ENCODE data around the gene CDT1. TPM values are rescaled to one million over a fixed set of nuclear protein-coding genes. Genes with fewer than 3 reads are reported as not detected.

The CDT1 gene
- total RNA-seq, 1 donor: 7.8 TPM

DNA sequence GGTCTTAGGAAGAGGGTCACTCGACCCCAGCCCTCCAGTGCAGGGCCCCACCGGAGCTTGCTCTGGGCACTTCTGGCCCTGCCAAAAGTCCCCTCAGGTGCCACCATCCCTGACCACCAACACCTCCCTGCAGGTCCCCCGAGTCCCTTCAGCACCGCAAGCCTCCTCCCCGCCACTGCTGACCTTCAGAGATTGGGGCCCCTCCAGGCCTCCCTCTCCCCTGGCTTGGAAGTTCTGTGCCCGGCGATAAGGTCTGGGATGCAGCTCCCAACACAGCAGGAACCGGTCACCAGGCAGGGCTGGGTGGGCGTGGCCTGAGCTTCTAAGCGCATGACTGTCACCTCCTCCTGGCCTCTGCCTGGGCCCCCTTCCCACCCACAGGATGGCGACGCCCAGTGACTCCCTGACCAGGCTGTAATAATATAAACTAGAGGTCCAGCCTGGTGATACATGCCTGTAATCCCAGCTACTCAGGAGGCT is 29.7 kb upstream of the CDT1 start:
- TF ChIP-seq, protein P1, sequence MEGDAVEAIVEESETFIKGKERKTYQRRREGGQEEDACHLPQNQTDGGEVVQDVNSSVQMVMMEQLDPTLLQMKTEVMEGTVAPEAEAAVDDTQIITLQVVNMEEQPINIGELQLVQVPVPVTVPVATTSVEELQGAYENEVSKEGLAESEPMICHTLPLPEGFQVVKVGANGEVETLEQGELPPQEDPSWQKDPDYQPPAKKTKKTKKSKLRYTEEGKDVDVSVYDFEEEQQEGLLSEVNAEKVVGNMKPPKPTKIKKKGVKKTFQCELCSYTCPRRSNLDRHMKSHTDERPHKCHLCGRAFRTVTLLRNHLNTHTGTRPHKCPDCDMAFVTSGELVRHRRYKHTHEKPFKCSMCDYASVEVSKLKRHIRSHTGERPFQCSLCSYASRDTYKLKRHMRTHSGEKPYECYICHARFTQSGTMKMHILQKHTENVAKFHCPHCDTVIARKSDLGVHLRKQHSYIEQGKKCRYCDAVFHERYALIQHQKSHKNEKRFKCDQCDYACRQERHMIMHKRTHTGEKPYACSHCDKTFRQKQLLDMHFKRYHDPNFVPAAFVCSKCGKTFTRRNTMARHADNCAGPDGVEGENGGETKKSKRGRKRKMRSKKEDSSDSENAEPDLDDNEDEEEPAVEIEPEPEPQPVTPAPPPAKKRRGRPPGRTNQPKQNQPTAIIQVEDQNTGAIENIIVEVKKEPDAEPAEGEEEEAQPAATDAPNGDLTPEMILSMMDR (IDR thresholded peaks at IDR 0.05; ENCODE audit: insufficient read depth, low read depth, low read length): no peak
- peak; percentile 87 for DNase-seq (ENCODE audit: low read depth)
- peak overlapping the region; percentile 35 for H3K4me3 ChIP-seq (ENCODE audit: low read depth, low read length)

DNA sequence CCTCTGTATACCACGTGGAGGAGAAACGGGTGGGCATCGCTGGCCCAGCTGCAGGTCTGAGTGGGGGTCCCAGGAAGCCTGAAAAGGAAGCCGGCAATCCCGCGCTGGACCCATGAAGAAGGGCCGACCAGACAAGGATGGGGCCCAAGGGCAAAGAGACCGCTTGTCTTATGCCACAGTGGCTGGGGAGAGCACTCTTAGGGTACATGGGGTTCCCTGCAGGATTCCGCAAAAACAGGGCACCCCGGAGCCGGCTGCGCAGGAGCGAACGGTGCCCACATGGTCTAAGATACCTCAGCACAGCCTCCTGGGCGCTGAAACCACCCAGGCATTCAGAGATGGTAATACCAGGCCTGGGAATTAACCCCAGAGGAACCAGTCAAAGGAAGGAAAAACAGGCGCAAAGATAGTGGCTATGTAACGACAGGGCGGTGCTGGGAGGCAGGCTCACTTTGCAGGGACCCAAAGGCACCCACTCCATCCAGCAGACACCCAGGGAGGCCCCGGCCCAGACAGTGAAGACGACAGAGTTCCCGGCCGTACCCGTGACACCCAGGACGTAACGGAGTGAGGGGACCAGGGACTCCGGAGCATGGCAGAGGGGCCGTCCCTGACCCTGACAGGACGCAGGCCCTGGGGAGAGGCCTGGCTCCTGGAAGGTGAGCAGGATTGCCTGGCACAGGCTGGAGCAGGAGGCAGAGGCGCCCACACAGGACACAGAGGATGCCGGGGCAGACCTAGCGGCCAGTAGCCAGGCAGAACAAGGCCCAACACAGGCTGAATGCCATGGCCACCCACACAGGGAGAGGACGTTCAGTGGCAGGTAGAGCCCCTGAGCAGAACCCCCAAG is 28.8 kb upstream of the CDT1 start:
- DNase-seq (ENCODE audit: low read depth): no peak
- no peak overlapping the region for H3K4me3 ChIP-seq (ENCODE audit: low read depth, low read length)
- TF ChIP-seq, protein P1 (IDR thresholded peaks at IDR 0.05; ENCODE audit: insufficient read depth, low read depth, low read length): no peak

- no peak overlapping the region for H3K4me3 ChIP-seq (ENCODE audit: low read depth, low read length)
- TF ChIP-seq, protein P1 (IDR thresholded peaks at IDR 0.05; ENCODE audit: insufficient read depth, low read depth, low read length): no peak
- no peak for DNase-seq (ENCODE audit: low read depth)
Measured at GRCh38 chr16:88775825-88776224, 27.8 kb upstream of the CDT1 start.

DNA sequence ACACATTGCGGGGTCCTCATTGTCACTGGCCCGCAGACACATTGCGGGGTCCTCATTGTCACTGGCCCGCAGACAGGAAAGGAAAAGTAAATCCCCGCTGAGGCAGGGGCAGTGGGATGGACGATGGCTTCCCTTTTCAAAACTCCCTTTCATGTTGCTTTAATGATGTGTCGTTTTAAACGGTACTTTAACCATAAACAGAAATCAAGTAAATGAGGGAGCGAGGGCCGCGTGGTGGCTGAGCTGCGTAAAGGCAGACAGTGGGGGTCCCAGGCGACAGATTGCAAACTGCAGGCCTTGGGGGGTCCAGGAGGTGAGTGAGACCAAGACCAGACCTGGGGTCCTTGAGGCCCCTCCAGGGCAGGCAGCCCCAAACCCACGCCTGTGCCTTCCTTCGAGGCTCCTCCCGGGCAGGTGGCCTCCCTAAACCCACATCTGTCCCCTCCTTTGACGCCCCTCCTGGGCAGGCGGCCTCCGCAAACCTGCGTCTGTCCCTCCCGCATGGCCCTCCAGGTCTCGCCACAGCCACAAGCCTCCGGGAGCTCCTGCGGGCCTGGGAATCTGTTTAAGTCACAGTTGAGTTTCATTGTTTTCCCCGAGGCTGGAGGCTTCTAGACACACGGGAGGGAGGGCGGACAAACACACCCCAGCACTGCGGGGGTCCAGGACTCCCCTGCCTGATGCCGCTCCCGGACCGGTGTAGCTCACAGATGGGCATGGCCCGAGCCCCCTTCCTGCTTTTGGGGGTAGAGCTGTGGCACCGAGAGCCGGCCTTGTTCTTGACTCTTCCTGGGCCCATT is 25.9 kb upstream of the CDT1 start:
- TF ChIP-seq, protein P1 (IDR thresholded peaks at IDR 0.05; ENCODE audit: insufficient read depth, low read depth, low read length): no peak
- DNase-seq (ENCODE audit: low read depth): no peak

DNA sequence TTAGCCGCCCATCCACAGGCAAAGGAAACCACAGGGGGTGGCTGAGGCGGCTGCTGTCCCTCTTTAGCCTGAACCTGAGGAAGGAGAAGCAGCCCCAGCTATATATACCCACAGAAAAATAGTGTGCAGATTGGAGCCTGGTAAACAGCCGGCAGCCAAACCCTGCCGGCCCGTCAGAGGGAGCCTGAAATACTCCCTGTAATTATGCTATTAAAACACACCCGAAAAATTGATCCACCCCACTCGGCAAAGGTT is 25.4 kb upstream of the CDT1 start:
- H3K4me3 ChIP-seq (ENCODE audit: low read depth, low read length): no peak overlapping the region
- TF ChIP-seq, protein P1 (IDR thresholded peaks at IDR 0.05; ENCODE audit: insufficient read depth, low read depth, low read length): no peak
- DNase-seq (ENCODE audit: low read depth): no peak

More for the DNA sequence above, 25.9 kb upstream of the CDT1 start:
- H3K4me3 ChIP-seq (ENCODE audit: low read depth, low read length): no peak overlapping the region

- no peak for DNase-seq (ENCODE audit: low read depth)
- TF ChIP-seq, protein P1 (IDR thresholded peaks at IDR 0.05; ENCODE audit: insufficient read depth, low read depth, low read length): no peak
- H3K4me3 ChIP-seq (ENCODE audit: low read depth, low read length): no peak overlapping the region
Measured at GRCh38 chr16:88778541-88779065, 25.0 kb upstream of the CDT1 start.

Data from fibroblast of villous mesenchyme (primary cell).